ENCODE results near the gene PQBP1.

The PQBP1 gene

DNA sequence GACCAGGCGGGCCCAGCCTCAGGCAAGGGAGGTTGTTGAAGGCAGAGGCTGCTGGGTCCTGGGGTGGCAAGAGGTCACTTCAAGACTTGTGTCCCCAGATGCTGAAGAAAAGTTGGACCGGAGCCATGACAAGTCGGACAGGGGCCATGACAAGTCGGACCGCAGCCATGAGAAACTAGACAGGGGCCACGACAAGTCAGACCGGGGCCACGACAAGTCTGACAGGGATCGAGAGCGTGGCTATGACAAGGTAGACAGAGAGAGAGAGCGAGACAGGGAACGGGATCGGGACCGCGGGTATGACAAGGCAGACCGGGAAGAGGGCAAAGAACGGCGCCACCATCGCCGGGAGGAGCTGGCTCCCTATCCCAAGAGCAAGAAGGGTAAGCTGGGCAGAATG is 4.4 kb downstream of the PQBP1 start:
- DNase-seq (ENCODE audit: low read depth), result no peak

DNA sequence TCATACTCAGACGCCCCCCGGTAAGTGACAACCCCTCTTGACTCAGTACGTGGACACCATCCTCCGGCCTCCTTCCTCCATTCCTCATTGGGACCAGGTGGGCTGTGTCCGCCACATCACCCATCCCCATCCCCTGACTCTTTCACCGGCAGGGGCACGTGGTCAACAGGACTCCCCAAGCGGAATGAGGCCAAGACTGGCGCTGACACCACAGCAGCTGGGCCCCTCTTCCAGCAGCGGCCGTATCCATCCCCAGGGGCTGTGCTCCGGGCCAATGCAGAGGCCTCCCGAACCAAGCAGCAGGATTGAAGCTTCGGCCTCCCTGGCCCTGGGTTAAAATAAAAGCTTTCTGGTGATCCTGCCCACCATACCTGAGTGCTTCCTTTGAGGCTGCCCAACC is 5.0 kb downstream of the PQBP1 start:
- DNase-seq (ENCODE audit: low read depth), result no peak

DNA sequence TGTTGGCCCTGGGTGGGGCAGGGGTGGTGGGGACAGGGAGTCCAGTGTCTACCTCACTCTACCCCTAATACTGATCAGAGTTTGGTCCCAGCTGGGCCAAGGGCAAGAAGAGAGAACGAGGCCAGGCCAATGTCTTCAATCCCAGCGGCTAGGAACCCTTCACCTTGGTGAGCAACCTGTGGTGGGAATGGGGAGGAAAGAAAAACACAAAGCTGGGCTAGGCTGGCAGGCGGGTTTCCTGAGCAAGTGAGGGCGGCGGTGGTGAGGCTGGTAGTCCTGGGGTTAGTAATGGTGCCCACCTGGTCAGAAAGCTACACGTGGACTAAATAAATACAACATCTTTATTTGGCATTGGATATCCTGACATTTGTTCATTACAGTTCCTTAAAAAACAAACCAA is 5.6 kb downstream of the PQBP1 start:
- no peak for DNase-seq (ENCODE audit: low read depth)

DNA sequence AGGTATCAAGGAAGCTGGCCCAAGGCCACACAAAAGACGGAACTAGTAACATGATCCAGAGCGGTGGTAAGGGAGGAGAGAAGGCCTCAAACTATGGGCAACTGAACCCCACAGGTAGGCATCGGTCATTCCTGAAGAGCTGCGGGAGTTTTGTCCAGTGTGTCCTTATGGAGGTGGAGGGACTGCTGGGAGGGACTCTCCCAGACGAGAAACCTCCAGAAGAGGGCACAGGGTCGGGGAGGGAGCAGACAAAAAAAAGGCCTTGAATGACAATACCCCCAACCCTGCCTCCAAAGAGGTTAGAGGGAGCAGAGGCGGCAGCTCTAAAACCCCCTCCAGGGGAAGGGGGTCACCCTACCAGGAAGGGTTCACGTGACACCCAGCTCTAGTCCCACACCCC is 6.5 kb downstream of the PQBP1 start:
- no peak for DNase-seq (ENCODE audit: low read depth)

GRCh38 chrX:48904626-48905025 is 6.9 kb downstream of the PQBP1 start:
- DNase-seq (ENCODE audit: low read depth), result no peak

GRCh38 chrX:48905090-48905790 is 7.5 kb downstream of the PQBP1 start:
- DNase-seq (ENCODE audit: low read depth), result no peak

- DNase-seq (ENCODE audit: low read depth), result no peak
Observed at GRCh38 chrX:48908600-48908999, 10.9 kb downstream of the PQBP1 start.

GRCh38 chrX:48909703-48910294 is 12.1 kb downstream of the PQBP1 start:
- DNase-seq (ENCODE audit: low read depth), result no peak

DNA sequence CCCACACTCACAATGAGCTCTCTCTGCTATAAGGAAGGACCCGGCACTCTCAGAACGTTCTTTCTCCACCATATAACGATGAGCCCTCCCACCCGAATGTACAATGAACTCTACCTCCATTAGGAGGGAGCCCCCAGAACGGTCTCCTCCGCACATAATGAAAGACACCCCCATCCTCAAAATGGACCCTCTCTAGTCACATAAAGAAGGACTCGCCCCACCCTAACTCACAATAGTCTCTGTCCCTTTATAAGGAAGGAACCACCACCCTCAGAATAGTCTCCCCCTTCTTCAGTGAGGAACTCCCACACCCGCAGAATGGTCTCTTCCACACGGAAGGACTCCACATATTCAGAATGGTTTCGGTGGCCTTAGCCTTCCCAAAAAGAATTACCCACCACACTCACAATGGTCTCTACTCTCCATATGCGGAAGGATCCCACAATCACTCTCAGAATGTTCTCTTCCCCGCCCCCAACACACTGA is 13.2 kb downstream of the PQBP1 start:
- no peak for DNase-seq (ENCODE audit: low read depth)

- DNase-seq (ENCODE audit: low read depth), result peak; percentile 77
Observed at GRCh38 chrX:48911412-48912182, 13.9 kb downstream of the PQBP1 start, which contains the start of gene SLC35A2. TSS of gene SLC35A2 (minus strand) at chrX:48911646. CDS start at chrX:48911636, 10 bp downstream.

GRCh38 chrX:48913605-48914366 is 16.1 kb downstream of the PQBP1 start:
- no peak for DNase-seq (ENCODE audit: low read depth)

GRCh38 chrX:48914593-48915493 is 17.1 kb downstream of the PQBP1 start:
- no peak for DNase-seq (ENCODE audit: low read depth)

DNA sequence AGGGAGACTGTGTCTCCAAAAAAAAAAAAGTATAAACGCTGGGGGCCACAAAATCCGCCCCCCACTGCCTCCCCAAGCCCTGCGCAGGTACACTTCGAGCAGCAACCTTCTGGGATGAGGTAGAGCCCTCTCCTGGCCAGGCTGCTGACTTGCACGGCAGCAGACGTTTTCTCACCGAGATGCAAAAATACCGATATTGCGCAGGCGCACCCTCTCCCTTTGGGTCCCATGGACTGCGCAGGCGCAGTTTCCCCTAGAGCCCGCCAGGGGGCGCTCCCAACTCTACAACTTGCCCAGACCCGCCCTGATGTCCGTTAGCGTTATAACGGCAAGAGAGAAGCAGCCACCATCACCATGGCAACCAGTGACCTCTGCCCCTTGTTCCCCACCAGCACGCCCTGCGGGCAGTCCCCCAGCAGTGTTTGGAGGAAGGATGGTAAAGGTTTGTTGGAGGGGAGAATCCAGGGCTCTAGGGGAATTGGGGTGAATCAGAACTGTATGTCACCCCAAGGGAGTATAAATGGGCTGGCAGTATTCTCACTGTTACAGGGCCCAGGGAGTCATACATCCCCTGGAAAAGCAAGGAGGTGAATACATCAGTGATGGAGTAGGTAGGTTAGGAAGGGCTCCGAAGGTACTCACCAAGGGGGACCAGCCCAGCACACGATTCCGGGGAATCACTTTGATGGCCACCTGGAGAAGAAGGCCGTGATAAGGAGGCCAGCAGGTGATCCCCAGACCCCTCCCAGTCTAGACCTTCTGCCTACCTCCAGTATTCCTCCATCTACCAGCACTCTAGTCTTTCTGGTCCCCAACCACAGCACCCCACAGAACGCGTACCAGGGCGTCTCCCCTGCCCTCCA is 19.6 kb downstream of the PQBP1 start:
- DNase-seq (ENCODE audit: low read depth), result peak; percentile 58

DNA sequence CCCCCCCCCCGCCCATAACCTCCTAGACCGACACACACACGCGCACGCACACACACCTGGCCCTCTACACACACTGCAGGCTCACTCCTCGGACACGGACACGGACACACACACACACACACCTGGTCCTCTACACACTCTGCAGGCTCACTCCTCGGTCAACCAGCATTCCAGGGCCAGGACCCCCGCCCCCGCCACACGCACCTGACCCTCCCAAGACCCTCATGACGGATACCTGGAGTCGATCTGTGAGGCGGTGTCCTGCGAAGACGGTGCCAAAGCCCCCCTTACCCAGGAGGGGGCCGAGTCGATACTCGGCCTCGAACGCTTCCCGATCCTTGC is 20.5 kb downstream of the PQBP1 start:
- no peak for DNase-seq (ENCODE audit: low read depth)

DNA sequence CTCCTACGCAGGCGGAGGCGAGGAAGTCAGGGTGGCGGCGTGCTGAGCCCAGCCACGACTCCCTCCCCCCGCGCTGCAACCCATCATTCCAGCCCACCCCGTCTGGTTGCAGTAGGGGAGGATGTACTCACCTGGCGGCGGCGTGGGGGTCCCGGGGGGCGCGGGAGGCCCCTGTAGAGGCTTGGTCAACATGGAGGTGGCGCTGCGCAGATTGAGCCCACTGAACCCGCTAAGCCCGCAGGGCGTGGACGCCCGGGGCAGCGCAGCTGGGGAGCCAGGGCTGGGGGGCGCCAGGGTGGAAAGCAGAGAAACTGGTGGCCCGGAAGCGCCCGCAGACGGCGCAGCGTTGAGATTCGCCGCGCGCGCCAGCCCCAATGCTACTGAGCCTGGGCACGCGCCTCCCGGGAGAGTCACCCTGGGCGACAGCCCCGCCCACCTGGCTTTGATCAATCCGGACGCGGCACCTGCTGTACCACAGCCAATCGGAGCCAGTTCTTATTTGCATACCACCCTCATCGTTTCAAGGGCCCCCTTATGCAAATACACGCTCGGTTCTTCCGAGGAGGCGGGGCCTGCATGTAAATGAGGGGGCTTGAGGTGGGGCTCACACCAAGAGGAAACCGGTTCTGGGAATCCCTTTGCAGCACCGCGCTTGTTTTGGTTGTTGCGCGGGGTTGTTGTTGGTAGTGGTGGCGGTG is 21.1 kb downstream of the PQBP1 start, which contains the start of gene PIM2:
TSS of gene PIM2 (minus strand) at position 382 of the 698 bp plus-strand sequence. CDS start at position 192, 190 bp downstream.
- DNase-seq (ENCODE audit: low read depth), result peak; percentile 70

DNA sequence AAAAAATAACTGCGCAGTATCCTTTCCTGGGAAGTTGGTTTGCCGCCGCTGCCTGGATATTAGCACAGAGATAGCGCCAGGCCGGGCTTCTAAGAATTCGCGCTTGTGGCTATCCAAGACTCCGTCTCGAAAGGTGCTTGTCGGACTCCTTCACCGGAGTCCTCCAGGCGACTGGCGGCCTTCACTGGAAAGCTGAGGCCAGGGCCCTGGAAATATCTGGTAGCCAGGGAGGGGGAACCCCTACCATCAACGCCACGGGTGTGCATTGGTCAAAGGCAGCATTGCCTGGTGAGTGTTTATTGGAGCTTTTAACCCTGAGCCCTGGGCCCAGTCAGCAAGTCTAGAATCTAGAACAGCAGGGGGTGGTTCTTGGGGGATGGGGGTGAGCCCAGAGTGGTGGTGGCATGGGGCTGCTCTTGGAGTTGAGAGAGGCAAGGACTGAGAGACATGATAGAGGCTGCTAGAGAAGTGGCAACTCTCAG is 21.7 kb downstream of the PQBP1 start:
- DNase-seq (ENCODE audit: low read depth), result no peak

DNA sequence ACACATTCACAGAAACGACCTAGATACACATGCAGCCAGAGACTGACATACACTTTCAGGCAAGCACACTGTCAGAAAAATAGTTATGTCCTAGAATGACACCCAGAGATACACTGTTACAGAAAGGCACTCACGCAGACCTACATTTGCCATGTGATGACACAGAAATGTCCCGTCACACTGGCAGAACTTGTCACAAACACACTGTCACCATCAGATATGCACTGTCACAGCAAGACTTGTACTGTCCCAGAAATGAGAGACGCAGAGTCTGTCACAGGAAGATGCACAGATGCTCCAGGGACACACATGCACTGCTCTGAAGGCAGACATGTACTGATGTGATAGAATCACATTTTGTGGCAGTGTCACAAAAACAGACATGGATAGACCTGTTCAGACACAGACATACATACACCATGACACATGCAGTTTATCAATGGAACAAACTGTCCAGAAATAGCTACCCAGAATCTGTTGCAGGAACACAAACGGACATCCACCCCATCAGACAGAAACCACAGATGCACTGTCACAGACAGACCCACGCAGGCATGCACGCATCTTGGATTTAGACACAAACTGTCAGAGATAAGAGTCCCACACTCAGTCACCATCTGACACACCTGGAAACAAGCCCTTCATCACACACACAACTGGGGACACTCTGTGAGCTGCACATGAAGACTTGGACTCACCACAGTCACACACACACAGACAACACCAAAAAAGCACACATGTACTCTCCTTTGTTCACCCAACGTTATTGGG is 22.4 kb downstream of the PQBP1 start:
- DNase-seq (ENCODE audit: low read depth), result no peak

DNA sequence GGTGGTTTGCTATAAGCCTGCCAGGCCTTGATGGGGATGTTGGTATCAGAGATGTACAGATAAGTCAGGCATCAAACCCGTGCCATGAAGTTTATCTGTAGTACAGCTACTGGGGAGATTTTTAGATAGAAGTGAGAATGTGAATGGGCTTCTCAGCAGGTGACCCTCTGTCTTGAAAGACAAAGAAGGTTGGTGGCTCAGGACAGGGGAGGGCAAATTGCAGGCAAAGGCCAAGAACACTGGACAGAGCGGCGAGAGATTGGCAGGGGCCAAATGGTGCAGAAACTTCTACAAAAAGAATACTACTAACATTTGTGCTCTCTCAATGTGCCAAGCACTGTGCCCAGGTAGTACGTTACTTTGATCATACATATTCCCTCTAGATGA is 23.0 kb downstream of the PQBP1 start:
- DNase-seq (ENCODE audit: low read depth), result no peak

- no peak for DNase-seq (ENCODE audit: low read depth)
Observed at GRCh38 chrX:48923771-48924170, 26.0 kb downstream of the PQBP1 start.
